ENCODE results near the gene SH2D7.

- TF ChIP-seq SP1 (IDR thresholded peaks at IDR 0.05), result no peak
- no peak for TF ChIP-seq SUZ12 (IDR thresholded peaks at IDR 0.05)
- TF ChIP-seq PKNOX1 (IDR thresholded peaks at IDR 0.05), result no peak
- no peak for TF ChIP-seq ZNF384 (IDR thresholded peaks at IDR 0.05)
- TF ChIP-seq TARDBP (IDR thresholded peaks at IDR 0.05), result no peak
- TF ChIP-seq NFRKB (IDR thresholded peaks at IDR 0.05), result no peak
- TF ChIP-seq FOXK2 (IDR thresholded peaks at IDR 0.05), result no peak
- TF ChIP-seq L3MBTL2 (conservative IDR thresholded peaks at IDR 0.05), result no peak
Observed at GRCh38 chr15:78046796-78047341, 45.5 kb upstream of the SH2D7 start.
